ENCODE measurements around the gene CREB3.

The CREB3 gene

GRCh38 chr9:35691757-35692301 lies 40.6 kb upstream of the CREB3 start:
- H3K9ac ChIP-seq, result no peak overlapping the region
- no peak overlapping the region for H3K4me2 ChIP-seq
- no peaks in the 10 kb centered on the region for H4K20me1 ChIP-seq (ENCODE audit: insufficient read depth)
- no peak for TF ChIP-seq CTCF (conservative IDR thresholded peaks at IDR 0.05; ENCODE audit: low read depth, low read length)
- H3K36me3 ChIP-seq (ENCODE audit: insufficient read depth), result no peaks in the 10 kb centered on the region
- H3K79me2 ChIP-seq (ENCODE audit: insufficient read depth, low read depth), result no peaks in the 10 kb centered on the region
- no peak overlapping the region for H3K27ac ChIP-seq
- no peak overlapping the region for H3K4me3 ChIP-seq (IDR thresholded peaks at IDR 0.05; ENCODE audit: insufficient read depth, low read depth, low read length)
- H3K4me1 ChIP-seq (ENCODE audit: low read depth, poor library complexity, severe bottlenecking), result no peaks in the 10 kb centered on the region
- no peaks in the 10 kb centered on the region for H3K27me3 ChIP-seq (ENCODE audit: insufficient read depth, low read depth)
- no peak overlapping the region for H2AFZ ChIP-seq (ENCODE audit: low read depth)

- Histone ChIP-seq H2AFZ (ENCODE audit: low read depth) (no peak overlapping the region), H3K27me3 (ENCODE audit: insufficient read depth, low read depth) (no peaks in the 10 kb centered on the region), H3K27ac (no peak overlapping the region), H3K36me3 (ENCODE audit: insufficient read depth) (no peaks in the 10 kb centered on the region; the same call in 1 of the 2 replicates), H3K4me3 (IDR thresholded peaks at IDR 0.05; ENCODE audit: insufficient read depth, low read depth, low read length) (no peak overlapping the region), H3K9ac (no peak overlapping the region), H4K20me1 (ENCODE audit: insufficient read depth) (no peaks in the 10 kb centered on the region), H3K4me2 (no peak overlapping the region), H3K4me1 (ENCODE audit: low read depth, poor library complexity, severe bottlenecking) (no peaks in the 10 kb centered on the region), H3K79me2 (ENCODE audit: insufficient read depth, low read depth) (no peaks in the 10 kb centered on the region)
- no peak for TF ChIP-seq CTCF (conservative IDR thresholded peaks at IDR 0.05; ENCODE audit: low read depth, low read length)
Measured at GRCh38 chr9:35695943-35696401, 36.5 kb upstream of the CREB3 start.

GRCh38 chr9:35696520-35697215 lies 35.8 kb upstream of the CREB3 start:
- no peaks in the 10 kb centered on the region for H3K4me1 ChIP-seq (ENCODE audit: low read depth, poor library complexity, severe bottlenecking)
- no peaks in the 10 kb centered on the region; the same call in 1 of the 2 replicates for H3K36me3 ChIP-seq (ENCODE audit: insufficient read depth)
- H3K4me2 ChIP-seq, result no peak overlapping the region
- no peaks in the 10 kb centered on the region for H3K79me2 ChIP-seq (ENCODE audit: insufficient read depth, low read depth)
- no peaks in the 10 kb centered on the region for H3K27me3 ChIP-seq (ENCODE audit: insufficient read depth, low read depth)
- H3K4me3 ChIP-seq (IDR thresholded peaks at IDR 0.05; ENCODE audit: insufficient read depth, low read depth, low read length), result no peak overlapping the region
- TF ChIP-seq CTCF (conservative IDR thresholded peaks at IDR 0.05; ENCODE audit: low read depth, low read length), result peak; percentile 93
- no peak overlapping the region for H3K9ac ChIP-seq
- H2AFZ ChIP-seq (ENCODE audit: low read depth), result no peak overlapping the region
- H3K27ac ChIP-seq, result no peak overlapping the region
- H4K20me1 ChIP-seq (ENCODE audit: insufficient read depth), result no peaks in the 10 kb centered on the region

GRCh38 chr9:35697486-35697885 lies 35.0 kb upstream of the CREB3 start:
- Histone ChIP-seq H3K27me3 (ENCODE audit: insufficient read depth, low read depth) (no peaks in the 10 kb centered on the region), H3K27ac (no peak overlapping the region), H4K20me1 (ENCODE audit: insufficient read depth) (no peaks in the 10 kb centered on the region), H3K36me3 (ENCODE audit: insufficient read depth) (no peaks in the 10 kb centered on the region; the same call in 1 of the 2 replicates), H3K79me2 (ENCODE audit: insufficient read depth, low read depth) (no peaks in the 10 kb centered on the region), H3K4me3 (IDR thresholded peaks at IDR 0.05; ENCODE audit: insufficient read depth, low read depth, low read length) (no peak overlapping the region), H3K4me2 (no peak overlapping the region), H3K4me1 (ENCODE audit: low read depth, poor library complexity, severe bottlenecking) (no peaks in the 10 kb centered on the region), H2AFZ (ENCODE audit: low read depth) (no peak overlapping the region), H3K9ac (no peak overlapping the region)
- no peak for TF ChIP-seq CTCF (conservative IDR thresholded peaks at IDR 0.05; ENCODE audit: low read depth, low read length)
